ENCODE data around the gene HTT. TPM values are rescaled to one million over a fixed set of nuclear protein-coding genes. Genes with fewer than 3 reads are reported as not detected.
A peak's percentile ranks its signal among the peaks of the same experiment; 100 is the strongest.

The HTT gene
- total and polyA plus RNA-seq, 9 of the 15 experiments (the other 6 are each of a cell fraction or from before 2014, with no cell fraction given): 0.66 to 31.6 (median 14.7) TPM

DNA sequence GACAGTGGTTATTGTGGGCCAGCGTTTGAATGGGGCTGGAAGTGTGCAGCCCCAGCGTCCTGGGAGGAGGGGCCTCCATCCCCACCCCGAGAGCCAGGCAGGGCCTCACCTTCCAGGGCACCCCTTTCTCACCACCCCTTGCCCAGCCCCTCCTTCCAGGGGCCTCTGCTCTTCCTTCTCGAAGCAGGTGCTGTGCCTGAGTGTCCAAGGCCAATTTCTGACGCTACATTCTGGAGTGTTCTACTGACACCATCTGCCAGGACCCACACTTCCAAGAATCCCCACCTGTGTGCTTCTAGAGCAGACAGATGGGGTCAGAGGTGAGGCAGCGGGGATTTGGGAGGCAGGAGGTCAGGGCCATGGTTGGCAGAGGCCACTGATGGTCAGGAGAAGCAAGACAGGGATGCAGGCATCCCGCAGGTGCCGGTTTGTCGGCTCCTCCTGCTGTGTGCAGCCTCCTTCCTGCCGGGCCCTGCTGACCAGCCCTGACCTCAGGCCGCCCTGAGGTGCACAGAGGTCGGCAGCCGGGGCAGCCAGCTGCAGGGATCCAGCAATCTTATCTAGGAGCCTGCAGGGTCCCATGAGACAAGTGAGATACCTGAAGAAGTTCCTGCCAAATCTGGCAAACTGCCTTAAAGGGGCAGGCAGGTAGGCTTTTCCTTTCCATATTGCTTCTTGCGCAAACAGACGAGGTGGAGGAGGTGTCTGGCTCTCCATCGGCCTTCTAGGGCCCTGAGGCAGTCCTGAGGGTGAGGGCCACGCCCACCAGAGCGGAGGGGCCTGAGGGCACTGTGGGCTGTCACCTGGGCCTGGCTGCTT lies 193.3 kb downstream of the HTT start (continued):
- TF ChIP-seq E2F8 (IDR thresholded peaks at IDR 0.05; ENCODE audit: low read depth, partially characterized antibody) (no peak), ATF4 (CRISPR knock-in tag; IDR thresholded peaks at IDR 0.05) (no peak), GTF2E2 (tag; IDR thresholded peaks at IDR 0.05) (no peak), HDAC8 (tag; IDR thresholded peaks at IDR 0.05) (no peak), TOE1 (IDR thresholded peaks at IDR 0.05; ENCODE audit: borderline replicate concordance) (no peak), TOE1 (CRISPR knock-in tag; IDR thresholded peaks at IDR 0.05; ENCODE audit: borderline replicate concordance, low read depth) (no peak), JUN (IDR thresholded peaks at IDR 0.05; ENCODE audit: borderline replicate concordance, low read depth, low read length) (no peak), JUN (CRISPR knock-in tag; IDR thresholded peaks at IDR 0.05; ENCODE audit: borderline replicate concordance) (no peak), FUS (optimal IDR thresholded peaks at IDR 0.05; ENCODE audit: low read depth, low read length) (no peak), ZNF12 (CRISPR knock-in tag; IDR thresholded peaks at IDR 0.05) (no peak), RCOR1 (IDR thresholded peaks at IDR 0.05; ENCODE audit: borderline replicate concordance in 1 of 2, low read depth in 2 of 2, low read length in 2 of 2) (0 out of 4 replicates have a peak, but pooled peaks of 1 of the 2 experiments have one; percentile 11), CHD2 (IDR thresholded peaks at IDR 0.05; ENCODE audit: low read depth, low read length) (no peak), DDX20 (tag; IDR thresholded peaks at IDR 0.05; ENCODE audit: low read depth) (no peak), HDAC6 (IDR thresholded peaks at IDR 0.05; ENCODE audit: low read depth, low read length) (no peak), NFE2 (IDR thresholded peaks at IDR 0.05; ENCODE audit: low read depth) (no peak)
- TF ChIP-seq, protein P1, sequence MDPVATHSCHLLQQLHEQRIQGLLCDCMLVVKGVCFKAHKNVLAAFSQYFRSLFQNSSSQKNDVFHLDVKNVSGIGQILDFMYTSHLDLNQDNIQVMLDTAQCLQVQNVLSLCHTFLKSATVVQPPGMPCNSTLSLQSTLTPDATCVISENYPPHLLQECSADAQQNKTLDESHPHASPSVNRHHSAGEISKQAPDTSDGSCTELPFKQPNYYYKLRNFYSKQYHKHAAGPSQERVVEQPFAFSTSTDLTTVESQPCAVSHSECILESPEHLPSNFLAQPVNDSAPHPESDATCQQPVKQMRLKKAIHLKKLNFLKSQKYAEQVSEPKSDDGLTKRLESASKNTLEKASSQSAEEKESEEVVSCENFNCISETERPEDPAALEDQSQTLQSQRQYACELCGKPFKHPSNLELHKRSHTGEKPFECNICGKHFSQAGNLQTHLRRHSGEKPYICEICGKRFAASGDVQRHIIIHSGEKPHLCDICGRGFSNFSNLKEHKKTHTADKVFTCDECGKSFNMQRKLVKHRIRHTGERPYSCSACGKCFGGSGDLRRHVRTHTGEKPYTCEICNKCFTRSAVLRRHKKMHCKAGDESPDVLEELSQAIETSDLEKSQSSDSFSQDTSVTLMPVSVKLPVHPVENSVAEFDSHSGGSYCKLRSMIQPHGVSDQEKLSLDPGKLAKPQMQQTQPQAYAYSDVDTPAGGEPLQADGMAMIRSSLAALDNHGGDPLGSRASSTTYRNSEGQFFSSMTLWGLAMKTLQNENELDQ (CRISPR knock-in tag; IDR thresholded peaks at IDR 0.05; ENCODE audit: borderline replicate concordance): no peak
- TF ChIP-seq, protein P2, sequence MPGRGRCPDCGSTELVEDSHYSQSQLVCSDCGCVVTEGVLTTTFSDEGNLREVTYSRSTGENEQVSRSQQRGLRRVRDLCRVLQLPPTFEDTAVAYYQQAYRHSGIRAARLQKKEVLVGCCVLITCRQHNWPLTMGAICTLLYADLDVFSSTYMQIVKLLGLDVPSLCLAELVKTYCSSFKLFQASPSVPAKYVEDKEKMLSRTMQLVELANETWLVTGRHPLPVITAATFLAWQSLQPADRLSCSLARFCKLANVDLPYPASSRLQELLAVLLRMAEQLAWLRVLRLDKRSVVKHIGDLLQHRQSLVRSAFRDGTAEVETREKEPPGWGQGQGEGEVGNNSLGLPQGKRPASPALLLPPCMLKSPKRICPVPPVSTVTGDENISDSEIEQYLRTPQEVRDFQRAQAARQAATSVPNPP (IDR thresholded peaks at IDR 0.05; ENCODE audit: borderline replicate concordance, insufficient read depth, insufficient read length): no peak
- TF ChIP-seq, protein P3, sequence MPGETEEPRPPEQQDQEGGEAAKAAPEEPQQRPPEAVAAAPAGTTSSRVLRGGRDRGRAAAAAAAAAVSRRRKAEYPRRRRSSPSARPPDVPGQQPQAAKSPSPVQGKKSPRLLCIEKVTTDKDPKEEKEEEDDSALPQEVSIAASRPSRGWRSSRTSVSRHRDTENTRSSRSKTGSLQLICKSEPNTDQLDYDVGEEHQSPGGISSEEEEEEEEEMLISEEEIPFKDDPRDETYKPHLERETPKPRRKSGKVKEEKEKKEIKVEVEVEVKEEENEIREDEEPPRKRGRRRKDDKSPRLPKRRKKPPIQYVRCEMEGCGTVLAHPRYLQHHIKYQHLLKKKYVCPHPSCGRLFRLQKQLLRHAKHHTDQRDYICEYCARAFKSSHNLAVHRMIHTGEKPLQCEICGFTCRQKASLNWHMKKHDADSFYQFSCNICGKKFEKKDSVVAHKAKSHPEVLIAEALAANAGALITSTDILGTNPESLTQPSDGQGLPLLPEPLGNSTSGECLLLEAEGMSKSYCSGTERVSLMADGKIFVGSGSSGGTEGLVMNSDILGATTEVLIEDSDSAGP (CRISPR knock-in tag; IDR thresholded peaks at IDR 0.05): 0 out of 2 replicates have a peak, but pooled peaks have one; percentile 18
